SK-N-SH treated with all-trans-retinoic acid at 6 μM for 48 hours (cell line): ENCODE results near the gene GNG14.
"Not testable (repeated sequence)": the region's sequence is repeated elsewhere in the genome, so short reads cannot be mapped to it uniquely, and the experiment has no call there.

ENCODE experiments used
- ATAC-seq: fragments of 200-7000 bp; cut with Tn5 transposase; 3 replicates; pipeline ENCODE4 v1.9.1; 2020; ENCODE audit warnings: mild to moderate bottlenecking, moderate library complexity
- ARNTL ChIP-seq: fragments of 450-650 bp; formaldehyde crosslinking; IDR thresholded peaks from 2 replicates; pipeline ENCODE4 v1.5.0; 2020; ENCODE audit warnings: low read depth, mild to moderate bottlenecking, moderate library complexity, borderline replicate concordance
- BACH2 ChIP-seq: fragments of 250-450 bp; sonication (Bioruptor Pico); IDR thresholded peaks from 2 replicates; pipeline ENCODE4 v1.9.0; 2021; ENCODE audit warnings: mild to moderate bottlenecking, borderline replicate concordance
- CREB5 ChIP-seq: fragments of 250-450 bp; sonication (Bioruptor Pico); IDR thresholded peaks from 2 replicates; pipeline ENCODE4 v1.5.1; 2020; ENCODE audit warnings: low read depth, mild to moderate bottlenecking, moderate library complexity
- CSDC2 ChIP-seq: fragments of 250-450 bp; sonication (Bioruptor Pico); IDR thresholded peaks from 2 replicates; pipeline ENCODE4 v1.5.0; 2020; ENCODE audit warnings: mild to moderate bottlenecking, moderate library complexity
- ESRRG ChIP-seq: fragments of 250-450 bp; sonication (Bioruptor Pico); IDR thresholded peaks from 2 replicates; pipeline ENCODE4 v1.6.1; 2021; ENCODE audit warnings: mild to moderate bottlenecking
- GLIS3 ChIP-seq: fragments of 250-450 bp; sonication (Bioruptor Pico); IDR thresholded peaks from 2 replicates; pipeline ENCODE4 v1.5.0; 2020; ENCODE audit warnings: mild to moderate bottlenecking, moderate library complexity
- ISL1 ChIP-seq: fragments of 250-450 bp; sonication (Bioruptor Pico); IDR thresholded peaks from 2 replicates; pipeline ENCODE4 v2.1.2; 2022; ENCODE audit warnings: mild to moderate bottlenecking, moderate library complexity
- OSR1 ChIP-seq: fragments of 250-450 bp; sonication (Bioruptor Pico); IDR thresholded peaks from 2 replicates; pipeline ENCODE4 v1.8.0; 2022; ENCODE audit warnings: moderate library complexity, mild to moderate bottlenecking, inconsistent platforms
- PATZ1 ChIP-seq: fragments of 250-450 bp; sonication (Bioruptor Pico); IDR thresholded peaks from 2 replicates; pipeline ENCODE4 v1.8.0; 2020; ENCODE audit warnings: mild to moderate bottlenecking, moderate library complexity, borderline replicate concordance
- POU6F1 ChIP-seq: fragments of 250-450 bp; sonication (Bioruptor Pico); IDR thresholded peaks from 2 replicates; pipeline ENCODE4 v1.8.0; 2021; ENCODE audit warnings: low read depth, mild to moderate bottlenecking, moderate library complexity, borderline replicate concordance
- PPARA ChIP-seq: fragments of 250-450 bp; sonication (Bioruptor Pico); IDR thresholded peaks from 2 replicates; pipeline ENCODE4 v1.5.0; 2020; ENCODE audit warnings: mild to moderate bottlenecking, borderline replicate concordance
- RARB ChIP-seq: fragments of 250-450 bp; sonication (Bioruptor Pico); IDR thresholded peaks from 2 replicates; pipeline ENCODE4 v1.8.0; 2021; ENCODE audit warnings: mild to moderate bottlenecking, moderate library complexity
- SNAI2 ChIP-seq: fragments of 250-450 bp; sonication (Bioruptor Pico); IDR thresholded peaks from 2 replicates; pipeline ENCODE4 v1.5.0; 2020; ENCODE audit warnings: mild to moderate bottlenecking, moderate library complexity
- TCF4 ChIP-seq: fragments of 250-450 bp; sonication (Bioruptor Pico); IDR thresholded peaks from 2 replicates; pipeline ENCODE4 v1.8.0; 2021; ENCODE audit warnings: mild to moderate bottlenecking, moderate library complexity, borderline replicate concordance
- TOX ChIP-seq: fragments of 250-450 bp; sonication (Bioruptor Pico); IDR thresholded peaks from 2 replicates; pipeline ENCODE4 v1.8.0; 2021; ENCODE audit warnings: mild to moderate bottlenecking, moderate library complexity, borderline replicate concordance
- TSHZ2 ChIP-seq: fragments of 250-450 bp; sonication (Bioruptor Pico); IDR thresholded peaks from 2 replicates; pipeline ENCODE4 v1.5.0; 2020; ENCODE audit warnings: mild to moderate bottlenecking, moderate library complexity
- ZC3H10 ChIP-seq: fragments of 250-450 bp; sonication (Bioruptor Pico); IDR thresholded peaks from 2 replicates; pipeline ENCODE4 v1.5.1; 2021; ENCODE audit warnings: mild to moderate bottlenecking, moderate library complexity
- ZFP30 ChIP-seq: fragments of 450-650 bp; formaldehyde crosslinking; IDR thresholded peaks from 2 replicates; pipeline ENCODE4 v1.5.0; 2022; ENCODE audit warnings: mild to moderate bottlenecking, moderate library complexity
- ZNF565 ChIP-seq: fragments of 450-650 bp; formaldehyde crosslinking; conservative IDR thresholded peaks from 2 replicates; pipeline ENCODE4 v1.5.0; 2020; ENCODE audit warnings: low read depth, mild to moderate bottlenecking, moderate library complexity
- ZNF70 ChIP-seq: fragments of 450-650 bp; formaldehyde crosslinking; IDR thresholded peaks from 2 replicates; pipeline ENCODE4 v1.5.0; 2020; ENCODE audit warnings: mild to moderate bottlenecking, moderate library complexity
- ZNF8 ChIP-seq: fragments of 450-650 bp; formaldehyde crosslinking; IDR thresholded peaks from 2 replicates; pipeline ENCODE4 v1.5.0; 2020; ENCODE audit warnings: mild to moderate bottlenecking, moderate library complexity

The GNG14 gene

GRCh38 chr19:12676928-12677327 lies 10.9 kb upstream of the GNG14 start:
- no peak for TF ChIP-seq ZNF70 (CRISPR knock-in tag)
- TF ChIP-seq ZNF8 (CRISPR knock-in tag), result no peak
- TF ChIP-seq OSR1 (CRISPR knock-in tag), result no peak
- no peak for TF ChIP-seq TCF4
- TF ChIP-seq CSDC2 (CRISPR knock-in tag), result no peak
- TF ChIP-seq CREB5, result no peak
- TF ChIP-seq, all 23 proteins: peak for 0

GRCh38 chr19:12678039-12678438 lies 9.8 kb upstream of the GNG14 start:
- ATAC-seq, result not testable (repeated sequence)

More at GRCh38 chr19:12676928-12677327, 10.9 kb upstream of the GNG14 start:
- no peak for ATAC-seq

- no peak for TF ChIP-seq SNAI2 (CRISPR knock-in tag)
- no peak for TF ChIP-seq CREB5
- TF ChIP-seq ARNTL (CRISPR knock-in tag), result no peak
- TF ChIP-seq ZNF8 (CRISPR knock-in tag), result no peak
- no peak for TF ChIP-seq ZC3H10
- no peak for TF ChIP-seq ZFP30
- TF ChIP-seq GLIS3 (CRISPR knock-in tag), result no peak
- no peak for TF ChIP-seq TCF4
- TF ChIP-seq RARB, result no peak
- no peak for TF ChIP-seq ISL1 (CRISPR knock-in tag)
- no peak for TF ChIP-seq TSHZ2
- TF ChIP-seq PPARA (CRISPR knock-in tag), result no peak
- TF ChIP-seq OSR1 (CRISPR knock-in tag), result no peak
- ATAC-seq, result no peak
Measured at GRCh38 chr19:12680034-12680433, 7.8 kb upstream of the GNG14 start.

- peak; percentile 89 for ATAC-seq
- TF ChIP-seq ZNF8 (CRISPR knock-in tag) (peak; percentile 73), ISL1 (CRISPR knock-in tag) (no peak), BACH2 (CRISPR knock-in tag) (no peak), ESRRG (CRISPR knock-in tag) (no peak), SNAI2 (CRISPR knock-in tag) (no peak), POU6F1 (CRISPR knock-in tag) (0 out of 2 replicates have a peak, but pooled peaks have one; percentile 35), ZC3H10 (no peak), ZNF565 (no peak), CSDC2 (CRISPR knock-in tag) (0 out of 2 replicates have a peak, but pooled peaks have one; percentile 76), ZFP30 (no peak), CREB5 (no peak), RARB (no peak), PPARA (CRISPR knock-in tag) (no peak), PATZ1 (CRISPR knock-in tag) (0 out of 2 replicates have a peak, but pooled peaks have one; percentile 32), TSHZ2 (no peak), TOX (no peak)
Measured at GRCh38 chr19:12681074-12681987, 6.5 kb upstream of the GNG14 start, which contains the start of gene DHPS. TSS of gene DHPS (minus strand) at chr19:12681880. CDS start at chr19:12681766, 114 bp downstream.
